Measurements from ENCODE around the gene NLRC5.

Gene NLRC5

GRCh38 chr16:56994311-56994710 is 5.0 kb downstream of the NLRC5 start:
- Histone ChIP-seq H3F3A (ENCODE audit: insufficient read depth, low read length) (no peaks in the 10 kb centered on the region), H3K9me3 (ENCODE audit: low read length) (no peaks in the 10 kb centered on the region), H3K4me1 (ENCODE audit: insufficient read depth, low read length, severe bottlenecking) (peaks cover 11% of the 10 kb centered on the region), H3K4me2 (ENCODE audit: low read length) (no peak overlapping the region), H4K20me1 (ENCODE audit: insufficient read depth, low read length) (no peaks in the 10 kb centered on the region), H3K9me2 (ENCODE audit: low read depth, low read length) (no peaks in the 10 kb centered on the region), H3K36me3 (ENCODE audit: insufficient read depth, low read length) (no peaks in the 10 kb centered on the region), H2AFZ (ENCODE audit: low read length) (no peak overlapping the region), H3K9ac (ENCODE audit: low read length) (no peak overlapping the region), H3K4me3 (ENCODE audit: low read depth, low read length, poor library complexity, severe bottlenecking) (no peak overlapping the region), H3K79me2 (ENCODE audit: insufficient read depth, low read length) (no peaks in the 10 kb centered on the region), H3K27me3 (ENCODE audit: insufficient read depth, low read length) (peaks cover 5% of the 10 kb centered on the region; the same call in 1 of the 2 replicates), H3K27ac (ENCODE audit: low read depth, low read length, poor library complexity, severe bottlenecking) (no peak overlapping the region)
- TF ChIP-seq CTCF (IDR thresholded peaks at IDR 0.05; ENCODE audit: low read length) (no peak), EZH2 (IDR thresholded peaks at IDR 0.05; ENCODE audit: borderline replicate concordance, low read length) (no peak)

- no peaks in the 10 kb centered on the region for H3K36me3 ChIP-seq (ENCODE audit: insufficient read depth, low read length)
- no peaks in the 10 kb centered on the region for H3K79me2 ChIP-seq (ENCODE audit: insufficient read depth, low read length)
- H3F3A ChIP-seq (ENCODE audit: insufficient read depth, low read length) = no peaks in the 10 kb centered on the region
- H3K9ac ChIP-seq (ENCODE audit: low read length) = no peak overlapping the region
- H3K4me1 ChIP-seq (ENCODE audit: insufficient read depth, low read length, severe bottlenecking) = peaks cover 2% of the 10 kb centered on the region
- H3K27ac ChIP-seq (ENCODE audit: low read depth, low read length, poor library complexity, severe bottlenecking) = no peak overlapping the region
- no peaks in the 10 kb centered on the region for H4K20me1 ChIP-seq (ENCODE audit: insufficient read depth, low read length)
- TF ChIP-seq CTCF (IDR thresholded peaks at IDR 0.05; ENCODE audit: low read length) = no peak
- TF ChIP-seq EZH2 (IDR thresholded peaks at IDR 0.05; ENCODE audit: borderline replicate concordance, low read length) = no peak
- H3K4me2 ChIP-seq (ENCODE audit: low read length) = no peak overlapping the region
- H3K27me3 ChIP-seq (ENCODE audit: insufficient read depth, low read length) = peaks cover 5% of the 10 kb centered on the region; the same call in 1 of the 2 replicates
- H3K9me2 ChIP-seq (ENCODE audit: low read depth, low read length) = no peaks in the 10 kb centered on the region
- H3K4me3 ChIP-seq (ENCODE audit: low read depth, low read length, poor library complexity, severe bottlenecking) = no peak overlapping the region
- H2AFZ ChIP-seq (ENCODE audit: low read length) = no peak overlapping the region
- no peaks in the 10 kb centered on the region for H3K9me3 ChIP-seq (ENCODE audit: low read length)
These were observed 5.9 kb downstream of the NLRC5 start for GRCh38 chr16:56995136-56995805.

- H2AFZ ChIP-seq (ENCODE audit: low read length) = no peak overlapping the region
- no peaks in the 10 kb centered on the region for H3K27me3 ChIP-seq (ENCODE audit: insufficient read depth, low read length)
- no peak overlapping the region for H3K4me2 ChIP-seq (ENCODE audit: low read length)
- no peak overlapping the region for H3K27ac ChIP-seq (ENCODE audit: low read depth, low read length, poor library complexity, severe bottlenecking)
- no peak overlapping the region for H3K9ac ChIP-seq (ENCODE audit: low read length)
- no peaks in the 10 kb centered on the region for H3K4me1 ChIP-seq (ENCODE audit: insufficient read depth, low read length, severe bottlenecking)
- no peaks in the 10 kb centered on the region for H3K36me3 ChIP-seq (ENCODE audit: insufficient read depth, low read length)
- no peaks in the 10 kb centered on the region for H4K20me1 ChIP-seq (ENCODE audit: insufficient read depth, low read length)
- H3F3A ChIP-seq (ENCODE audit: insufficient read depth, low read length) = no peaks in the 10 kb centered on the region
- no peak overlapping the region for H3K4me3 ChIP-seq (ENCODE audit: low read depth, low read length, poor library complexity, severe bottlenecking)
- no peaks in the 10 kb centered on the region for H3K79me2 ChIP-seq (ENCODE audit: insufficient read depth, low read length)
- no peaks in the 10 kb centered on the region for H3K9me3 ChIP-seq (ENCODE audit: low read length)
- H3K9me2 ChIP-seq (ENCODE audit: low read depth, low read length) = no peaks in the 10 kb centered on the region
- TF ChIP-seq EZH2 (IDR thresholded peaks at IDR 0.05; ENCODE audit: borderline replicate concordance, low read length) (no peak), CTCF (IDR thresholded peaks at IDR 0.05; ENCODE audit: low read length) (no peak)
These were observed 7.9 kb downstream of the NLRC5 start for GRCh38 chr16:56997264-56997663.

All from OCI-LY1 (cell line).